Measurements from ENCODE around the gene PEX11G. TPM values are rescaled to one million over a fixed set of nuclear protein-coding genes. Genes with fewer than 3 reads are reported as not detected.
A peak's percentile ranks its signal among the peaks of the same experiment; 100 is the strongest.

Gene PEX11G
- total and polyA plus RNA-seq, 2 of the 8 experiments (the other 6 are each of a cell fraction or from before 2014, with no cell fraction given) = 2.1 to 4.3 TPM

DNA sequence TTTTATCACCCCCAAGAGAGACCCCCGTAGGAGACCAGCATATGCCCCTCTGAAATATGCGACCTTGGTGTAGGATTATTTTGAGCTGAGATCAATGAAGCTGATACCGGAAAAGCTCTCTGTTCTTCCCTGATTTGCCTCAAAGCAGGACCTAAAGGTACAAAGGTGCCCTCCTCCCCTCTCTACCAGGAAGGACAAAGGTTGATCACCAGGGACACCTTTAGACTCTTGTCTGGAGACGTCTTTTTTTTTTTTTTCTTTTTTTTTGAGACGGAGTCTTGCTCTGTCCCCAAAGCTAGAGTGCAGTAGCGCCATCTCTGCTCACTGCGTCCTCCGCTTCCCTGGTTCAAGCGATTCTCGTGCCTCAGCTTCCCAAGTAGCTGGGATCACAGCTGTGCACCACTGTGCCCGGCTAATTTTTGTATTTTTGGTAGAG, 792 bp upstream of the PEX11G start:
- Histone ChIP-seq H3K4ac (replicated peaks; ENCODE audit: insufficient read length, low read depth, low read length) (no peak overlapping the region), H2AFZ (ENCODE audit: low read length) (peak overlapping the region; percentile 12), H2BK12ac (ENCODE audit: low read depth, low read length) (no peak overlapping the region), H3K27ac (ENCODE audit: low read depth, low read length) (0 out of 2 replicates have a peak overlapping the region, but pooled peaks have one; percentile 67), H3K4me3 (ENCODE audit: extremely low read depth in 1 of 4, insufficient read depth in 2 of 4, low read depth in 3 of 4, low read length in 4 of 4) (0 out of 8 replicates have a peak overlapping the region, but pooled peaks of 1 of the 4 experiments have one; percentile 68), H4K8ac (ENCODE audit: extremely low read depth, insufficient read depth, low read length) (no peak overlapping the region), H3K4me1 (replicated peaks in 1 of 4; ENCODE audit: control insufficient read depth in 3 of 4, insufficient read depth in 4 of 4, low read length in 3 of 4) (peaks cover 3 to 5% (median 4%) of the 10 kb centered on the region in 4 experiments; a peak in 6 of 7 replicates), H4K20me1 (replicated peaks in 1 of 2; ENCODE audit: control insufficient read depth in 1 of 2, insufficient read depth in 2 of 2, low read length in 2 of 2) (no peaks in the 10 kb centered on the region), H2BK15ac (ENCODE audit: low read length) (peak overlapping the region; percentile 72; the same call in 1 of the 2 replicates), H3K23me2 (ENCODE audit: low read depth, low read length) (no peaks in the 10 kb centered on the region), H3K18ac (ENCODE audit: extremely low read depth, low read length) (no peak overlapping the region), H3K9me3 (ENCODE audit: insufficient read depth in 2 of 2, low read depth in 1 of 2, low read length in 1 of 2) (no peaks in the 10 kb centered on the region), H3K56ac (replicated peaks; ENCODE audit: insufficient read length, low read depth, low read length) (no peak overlapping the region), H4K5ac (ENCODE audit: insufficient read length, low read depth, low read length) (no peak overlapping the region), H3K14ac (ENCODE audit: insufficient read length) (no peak overlapping the region), H3K4me2 (ENCODE audit: insufficient read depth in 1 of 2, low read depth in 2 of 2, low read length in 2 of 2) (peak overlapping the region in 1 of 2 experiments; percentile 65; a peak in 1 of 4 replicates), H2AK5ac (ENCODE audit: low read depth, low read length) (peak overlapping the region; percentile 91; the same call in 1 of the 2 replicates), H2BK20ac (ENCODE audit: low read length) (no peak overlapping the region), H3K79me2 (ENCODE audit: control insufficient read depth in 1 of 2, insufficient read depth in 2 of 2, low read length in 2 of 2) (no peaks in the 10 kb centered on the region), H3K79me1 (ENCODE audit: low read depth, low read length) (no peaks in the 10 kb centered on the region), H3K23ac (ENCODE audit: insufficient read length) (no peak overlapping the region), H2BK120ac (replicated peaks; ENCODE audit: low read depth, low read length) (peak overlapping the region; percentile 36), H3K9ac (replicated peaks in 1 of 4; ENCODE audit: extremely low read depth in 1 of 4, low read depth in 3 of 4, low read length in 3 of 4) (no peak overlapping the region), H3K36me3 (ENCODE audit: control insufficient read depth in 2 of 4, insufficient read depth in 4 of 4, low read length in 3 of 4) (no peaks in the 10 kb centered on the region), H3K27me3 (replicated peaks in 1 of 4; ENCODE audit: control insufficient read depth in 3 of 4, extremely low read depth in 1 of 4, insufficient read depth in 3 of 4, low read length in 3 of 4) (peaks cover 0 to 3% (median 0%) of the 10 kb centered on the region in 4 experiments; a peak in 1 of 7 replicates), H2BK5ac (ENCODE audit: low read depth, low read length) (peak overlapping the region; percentile 8; the same call in 1 of the 2 replicates), H4K91ac (replicated peaks; ENCODE audit: insufficient read length, low read length) (no peak overlapping the region)
- CTCF ChIA-PET (ENCODE audit: partially characterized antibody) = interaction anchor here (0.6 to 2.0 kb wide), 12 partner anchors 11 to 1093 kb away, joined by 3 to 8 read pairs (median 4); partner anchors contain the start of gene MCOLN1
- FAIRE-seq (peak; percentile 57), DNase-seq (ENCODE audit: low read depth in 1 of 2, low spot score in 2 of 2) (no peak)
- POLR2A ChIA-PET (ENCODE audit: partially characterized antibody) = interaction anchor here (0.6 to 1.2 kb wide), 5 partner anchors 11 to 114 kb away, joined by 3 to 6 read pairs (median 4); no protein-coding TSS in a partner anchor
- 69% methylated on average over 10 of the region's 11 CpGs; no CpG with 5 or more reads in 1 of the 2 experiments for WGBS, 2 experiments (ENCODE audit: extremely low coverage in 1 of 2, insufficient coverage in 1 of 2, insufficient read length in 1 of 2, insufficient replicate concordance in 2 of 2, low coverage in 1 of 2, low lambda C conversion rate in 2 of 2, missing lambda C conversion rate in 1 of 2)
- no peak for TF ChIP-seq HDAC6 (IDR thresholded peaks at IDR 0.05; ENCODE audit: low read depth, low read length)
- no peak for TF ChIP-seq KDM4A (IDR thresholded peaks at IDR 0.05; ENCODE audit: low read depth, low read length, severe bottlenecking)
- no peak for TF ChIP-seq POLR2A (IDR thresholded peaks at IDR 0.05; ENCODE audit: control extremely low read depth in 1 of 2, low read depth in 2 of 2, low read length in 2 of 2)
- peak in 1 of 2 experiments; percentile 3; a peak in 1 of 4 replicates for TF ChIP-seq RAD21 (IDR thresholded peaks at IDR 0.05 in 1 of 2, conservative IDR thresholded peaks at IDR 0.05 in 1 of 2; ENCODE audit: low read depth in 2 of 2, low read length in 2 of 2)
- no peak for TF ChIP-seq RNF2 (IDR thresholded peaks at IDR 0.05; ENCODE audit: borderline replicate concordance, low read depth, low read length, missing control alignments, poor library complexity, severe bottlenecking)
- TF ChIP-seq POU5F1 (IDR thresholded peaks at IDR 0.05; ENCODE audit: low read depth, low read length) = no peak
- TF ChIP-seq CTCF (IDR thresholded peaks at IDR 0.05; ENCODE audit: control extremely low read depth in 1 of 3, insufficient read depth in 1 of 3, low read depth in 1 of 3, low read length in 3 of 3) = peak in 2 of 3 experiments; percentile 6 to 10; a peak in 2 of 4 replicates
- TF ChIP-seq EZH2 (IDR thresholded peaks at IDR 0.05; ENCODE audit: low read depth, low read length, severe bottlenecking) = no peak
- TF ChIP-seq BRCA1 (IDR thresholded peaks at IDR 0.05; ENCODE audit: low read depth, low read length) = no peak
